Gastrocnemius medialis (tissue), 4 donors: Measurements from ENCODE around the gene SPDYE1. TPM values are rescaled to one million over a fixed set of nuclear protein-coding genes. Genes with fewer than 3 reads are reported as not detected.
"Not testable (repeated sequence)": the region's sequence is repeated elsewhere in the genome, so short reads cannot be mapped to it uniquely, and the experiment has no call there.

ENCODE experiments used
- ATAC-seq, 2 donors: fragments of 150-250 bp; one replicate each; pipeline ENCODE4 v1.9.1; 2016
- DNase-seq, 2 donors: peaks; one replicate each; pipeline ENCODE4 v3.0.0-alpha.2; 2019
- H3K27ac ChIP-seq, 4 donors: fragments of 200-600 bp; sonication (generic); 1 replicate in 1 of 4; 2 replicates in 3 of 4; pipeline ENCODE4 v1.5.1; 2016 to 2018; ENCODE audit warnings: mild to moderate bottlenecking in 2 of 4, moderate library complexity in 1 of 4
- H3K27me3 ChIP-seq, 3 donors: fragments of 200-600 bp; sonication (generic) in 2 of 3; 1 replicate in 1 of 3; 2 replicates in 2 of 3; pipeline versions ENCODE4 v1.5.1 to v1.6.0; 2016 to 2019; ENCODE audit warnings: mild to moderate bottlenecking in 1 of 3, moderate library complexity in 1 of 3
- H3K36me3 ChIP-seq, 2 donors: fragments of 200-600 bp; sonication (generic) in 1 of 2; one replicate each; pipeline ENCODE4 v1.5.1; 2017 to 2018
- H3K4me1 ChIP-seq, 2 donors: fragments of 200-600 bp; sonication (generic) in 1 of 2; one replicate each; pipeline ENCODE4 v1.5.1; 2016 to 2017; ENCODE audit warnings: mild to moderate bottlenecking in 2 of 2
- H3K4me3 ChIP-seq, 4 donors: fragments of 200-600 bp; sonication (generic) in 3 of 4; 1 replicate in 1 of 4; 2 replicates in 3 of 4; pipeline ENCODE4 v1.5.1; 2016 to 2019; ENCODE audit warnings: mild to moderate bottlenecking in 2 of 4
- H3K9me3 ChIP-seq, 3 donors: fragments of 200-600 bp; sonication (generic) in 2 of 3; 1 replicate in 1 of 3; 2 replicates in 2 of 3; pipeline ENCODE4 v1.5.1; 2016 to 2019
- POLR2A ChIP-seq, 2 donors: fragments of 450-650 bp; IDR thresholded peaks; one replicate each; pipeline ENCODE4 v1.6.1; 2017; ENCODE audit warnings: antibody characterized with exemption in 2 of 2, mild to moderate bottlenecking in 2 of 2, moderate library complexity in 2 of 2
- in situ Hi-C, 4 donors: fragments of 200-750 bp; cut with MboI; loops; one replicate each; pipeline versions ENCODE4 v1.15.0 to v1.8.0; 2017; ENCODE audit warnings: low sequenced_read_pairs in 4 of 4
- intact Hi-C: fragments of 100-400 bp; cut with DNase I; formaldehyde crosslinking; loops from one replicate; pipeline ENCODE4 v1.15.1; 2023; ENCODE audit warnings: low total_unique reads
- total RNA-seq, 4 donors: library from RNA; depleted of rRNA; stranded (reverse); fragments of >200 nt; gene quantifications; one replicate each; pipeline versions ENCODE4 v1.1.0 to v1.2.3, GENCODE V29; 2016
- TF ChIP-seq, protein P1 (sequence below), 5 experiments: fragments of 450-650 bp in 3 of 5; fragments of 200-600 bp in 2 of 5; sonication (generic) in 2 of 5; IDR thresholded peaks in 4 of 5; conservative IDR thresholded peaks in 1 of 5; 1 replicate in 4 of 5; 2 replicates in 1 of 5; pipeline ENCODE4 v1.5.1; 2016 to 2019; ENCODE audit warnings: antibody characterized with exemption in 5 of 5, mild to moderate bottlenecking in 3 of 5, moderate library complexity in 3 of 5

SPDYE1 gene
- total RNA-seq, 4 donors from 2014 or later = not detected

- H3K9me3 ChIP-seq, H3K4me3 ChIP-seq, ATAC-seq, in situ Hi-C loops, intact Hi-C loops, H3K4me1 ChIP-seq, H3K27ac ChIP-seq, H3K36me3 ChIP-seq, H3K27me3 ChIP-seq, DNase-seq: not testable (repeated sequence)
Observed at GRCh38 chr7:43994681-43995080, 3.0 kb upstream of the SPDYE1 start.

GRCh38 chr7:44012081-44012480, 14.4 kb downstream of the SPDYE1 start:
- in situ Hi-C loops, H3K4me3 ChIP-seq, H3K27me3 ChIP-seq, H3K9me3 ChIP-seq, H3K4me1 ChIP-seq, H3K36me3 ChIP-seq, ATAC-seq, H3K27ac ChIP-seq, DNase-seq, intact Hi-C loops: not testable (repeated sequence)

GRCh38 chr7:44015090-44015489, 17.4 kb downstream of the SPDYE1 start:
- H3K4me1 ChIP-seq, in situ Hi-C loops, H3K9me3 ChIP-seq, ATAC-seq, H3K4me3 ChIP-seq, H3K27me3 ChIP-seq, intact Hi-C loops, H3K27ac ChIP-seq, H3K36me3 ChIP-seq, DNase-seq: not testable (repeated sequence)

DNA sequence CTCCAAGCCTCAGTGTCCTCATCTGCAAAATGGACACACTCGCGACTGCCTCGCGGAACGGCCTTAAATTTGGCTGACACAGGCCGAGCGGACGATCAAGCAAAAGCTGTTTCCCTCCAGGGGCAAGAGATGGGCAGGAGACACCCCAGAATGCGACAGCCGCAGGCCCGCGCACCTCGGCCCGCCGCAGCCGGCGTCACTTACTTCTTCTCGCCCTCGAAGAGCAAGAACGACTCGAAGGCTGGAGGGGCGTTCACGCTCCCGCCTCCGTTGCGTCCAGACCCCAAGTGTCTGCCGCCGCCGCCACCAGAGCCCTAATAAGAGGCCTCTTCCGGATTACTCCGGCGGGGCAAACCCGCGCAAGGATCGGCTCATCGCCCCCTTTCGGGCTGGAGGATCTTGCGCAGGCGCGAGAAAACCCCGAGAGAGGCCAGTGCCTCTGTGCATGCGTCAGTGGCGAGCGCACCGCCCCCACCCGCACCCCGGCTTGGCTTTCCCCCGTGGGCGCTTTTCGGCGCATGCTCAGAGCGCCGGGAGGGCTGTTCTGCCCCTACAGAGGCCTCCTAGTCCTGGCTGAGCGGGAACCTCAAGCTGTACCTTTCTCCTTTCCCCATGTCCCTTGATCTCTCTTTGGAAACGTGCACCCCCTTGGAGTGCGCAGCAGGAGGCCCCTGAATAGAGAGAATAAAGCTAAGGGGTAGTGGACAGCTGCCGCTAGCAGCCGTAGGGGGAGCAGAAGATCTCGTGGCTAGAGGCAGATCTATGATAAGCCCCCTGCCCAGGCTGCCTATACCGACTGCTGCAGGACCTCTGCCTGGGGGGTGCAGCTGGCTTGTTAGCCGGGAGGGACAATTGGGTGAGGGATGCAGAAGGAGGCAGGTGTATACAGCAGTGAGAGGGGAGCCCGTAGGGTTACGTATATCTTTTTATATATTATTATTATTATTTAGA, 21.4 kb downstream of the SPDYE1 start:
- H3K4me1 ChIP-seq, H3K9me3 ChIP-seq, H3K36me3 ChIP-seq, H3K27me3 ChIP-seq, in situ Hi-C loops: not testable (repeated sequence)
- peak overlapping the region; percentile 72 to 91 (median 86) for H3K27ac ChIP-seq
- intact Hi-C loops = loop anchor here (2.0 kb wide), 1 partner anchor 64 kb away; the partner anchor contains the start of gene POLM
- TF ChIP-seq POLR2A (IDR thresholded peaks at IDR 0.05) = peak; percentile 62 to 65
- TF ChIP-seq, protein P1, sequence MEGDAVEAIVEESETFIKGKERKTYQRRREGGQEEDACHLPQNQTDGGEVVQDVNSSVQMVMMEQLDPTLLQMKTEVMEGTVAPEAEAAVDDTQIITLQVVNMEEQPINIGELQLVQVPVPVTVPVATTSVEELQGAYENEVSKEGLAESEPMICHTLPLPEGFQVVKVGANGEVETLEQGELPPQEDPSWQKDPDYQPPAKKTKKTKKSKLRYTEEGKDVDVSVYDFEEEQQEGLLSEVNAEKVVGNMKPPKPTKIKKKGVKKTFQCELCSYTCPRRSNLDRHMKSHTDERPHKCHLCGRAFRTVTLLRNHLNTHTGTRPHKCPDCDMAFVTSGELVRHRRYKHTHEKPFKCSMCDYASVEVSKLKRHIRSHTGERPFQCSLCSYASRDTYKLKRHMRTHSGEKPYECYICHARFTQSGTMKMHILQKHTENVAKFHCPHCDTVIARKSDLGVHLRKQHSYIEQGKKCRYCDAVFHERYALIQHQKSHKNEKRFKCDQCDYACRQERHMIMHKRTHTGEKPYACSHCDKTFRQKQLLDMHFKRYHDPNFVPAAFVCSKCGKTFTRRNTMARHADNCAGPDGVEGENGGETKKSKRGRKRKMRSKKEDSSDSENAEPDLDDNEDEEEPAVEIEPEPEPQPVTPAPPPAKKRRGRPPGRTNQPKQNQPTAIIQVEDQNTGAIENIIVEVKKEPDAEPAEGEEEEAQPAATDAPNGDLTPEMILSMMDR (IDR thresholded peaks at IDR 0.05 in 4 of 5, conservative IDR thresholded peaks at IDR 0.05 in 1 of 5) = peak; percentile 58 to 70 (median 69)
- DNase-seq = peak; percentile 93 to 97
- peak overlapping the region; percentile 61 to 95 (median 88) for H3K4me3 ChIP-seq
- ATAC-seq = peak; percentile 94 to 97

DNA sequence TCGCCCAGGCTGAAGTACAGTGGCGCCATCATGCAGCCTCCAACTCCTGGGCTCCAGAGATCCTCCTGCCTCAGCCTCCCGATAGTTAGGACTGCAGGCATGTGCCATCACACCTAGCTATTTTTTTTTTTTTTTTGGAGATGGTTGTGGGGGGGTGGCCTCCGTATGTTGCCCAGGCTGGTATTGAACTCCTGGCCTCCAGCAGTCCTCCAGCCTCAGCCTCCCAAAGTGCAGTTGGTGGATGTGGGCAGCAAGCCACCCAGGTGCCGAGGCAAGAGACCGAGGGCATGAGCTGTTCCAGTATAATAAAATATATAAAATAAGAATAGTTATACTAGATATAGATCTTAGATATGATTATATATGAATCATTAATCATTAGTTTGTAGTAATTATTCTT, 22.1 kb downstream of the SPDYE1 start:
- H3K36me3 ChIP-seq, H3K4me1 ChIP-seq, H3K27me3 ChIP-seq, DNase-seq, ATAC-seq, in situ Hi-C loops, H3K4me3 ChIP-seq, H3K9me3 ChIP-seq: not testable (repeated sequence)
- H3K27ac ChIP-seq = peak overlapping the region; percentile 72 to 91 (median 86)
- intact Hi-C loops = loop anchor here (2.0 kb wide), 3 partner anchors 63 to 177 kb away; partner anchors contain the start of genes POLD2 and POLM

GRCh38 chr7:44022069-44022468, 24.4 kb downstream of the SPDYE1 start:
- ATAC-seq, H3K27ac ChIP-seq, intact Hi-C loops, H3K4me1 ChIP-seq, DNase-seq, H3K27me3 ChIP-seq, in situ Hi-C loops, H3K4me3 ChIP-seq, H3K9me3 ChIP-seq, H3K36me3 ChIP-seq: not testable (repeated sequence)

DNA sequence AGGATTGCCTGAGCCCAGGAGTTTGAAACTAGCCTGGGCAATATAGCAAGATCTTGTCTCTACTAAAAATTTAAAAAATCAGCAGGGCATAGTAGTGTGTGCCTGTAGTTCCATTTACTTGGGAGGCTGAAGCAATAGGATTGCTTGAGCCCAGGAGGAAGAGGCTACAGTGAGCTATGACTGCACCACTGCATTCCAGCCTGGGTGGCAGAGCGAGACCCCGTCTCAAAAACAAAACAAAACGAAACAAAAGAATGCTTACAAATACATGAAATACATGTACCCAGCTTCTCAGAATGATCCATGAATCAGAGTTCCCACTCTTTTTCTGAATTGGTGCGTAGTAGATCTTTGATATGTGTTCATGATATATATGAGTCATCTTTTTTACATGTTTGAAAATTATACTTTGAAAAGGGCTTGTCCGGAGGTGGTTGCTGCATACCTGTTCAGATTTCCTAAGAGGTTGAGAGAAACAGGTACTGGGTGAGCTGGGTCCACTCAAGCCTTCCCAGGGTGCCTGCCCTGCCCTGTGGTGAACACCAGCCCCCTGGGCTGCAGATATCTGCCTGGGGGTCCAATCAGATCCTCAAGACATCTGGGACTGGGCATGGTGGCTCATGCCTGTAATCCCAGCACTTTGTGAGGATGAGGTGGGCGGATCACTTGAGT, 25.2 kb downstream of the SPDYE1 start:
- DNase-seq, H3K4me1 ChIP-seq, H3K9me3 ChIP-seq, H3K27ac ChIP-seq, ATAC-seq, H3K27me3 ChIP-seq, H3K36me3 ChIP-seq, in situ Hi-C loops, H3K4me3 ChIP-seq, intact Hi-C loops: not testable (repeated sequence)

DNA sequence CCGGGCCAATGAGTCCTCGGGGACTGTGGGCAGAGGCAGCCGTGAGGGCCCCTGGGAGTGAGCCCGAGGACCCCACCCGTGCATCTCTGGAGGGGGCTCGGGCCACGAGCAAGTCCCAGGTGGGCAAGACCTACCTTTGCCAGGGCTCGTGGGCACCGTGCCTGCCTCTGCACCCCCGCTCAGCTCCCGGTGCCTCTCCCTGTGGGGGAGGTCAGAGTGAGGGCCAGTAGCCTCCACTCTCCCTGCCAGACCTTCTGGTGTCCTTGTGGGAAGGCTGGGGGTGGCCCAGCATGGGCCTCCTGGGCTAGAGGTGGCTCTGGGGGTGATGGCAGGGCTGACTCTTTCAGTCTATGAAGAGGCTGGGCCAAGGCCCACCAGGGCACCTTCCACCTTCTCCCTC, 31.7 kb downstream of the SPDYE1 start:
- H3K4me1 ChIP-seq, in situ Hi-C loops, ATAC-seq, H3K9me3 ChIP-seq, H3K27ac ChIP-seq, H3K27me3 ChIP-seq, intact Hi-C loops, H3K36me3 ChIP-seq, H3K4me3 ChIP-seq, DNase-seq: not testable (repeated sequence)

GRCh38 chr7:44030029-44030428, 32.3 kb downstream of the SPDYE1 start:
- H3K4me3 ChIP-seq, H3K4me1 ChIP-seq, intact Hi-C loops, DNase-seq, H3K9me3 ChIP-seq, H3K27ac ChIP-seq, H3K36me3 ChIP-seq, in situ Hi-C loops, H3K27me3 ChIP-seq, ATAC-seq: not testable (repeated sequence)

GRCh38 chr7:44031319-44031718, 33.6 kb downstream of the SPDYE1 start:
- H3K4me3 ChIP-seq, ATAC-seq, H3K27me3 ChIP-seq, DNase-seq, H3K4me1 ChIP-seq, H3K36me3 ChIP-seq, in situ Hi-C loops, H3K27ac ChIP-seq, H3K9me3 ChIP-seq, intact Hi-C loops: not testable (repeated sequence)
